RPMI8226 (cell line): ENCODE results near the gene SLC9A9.

Source experiments
- DNase-seq: peaks from one replicate; pipeline ENCODE4 v3.0.0-alpha.2; 2015

Gene SLC9A9

GRCh38 chr3:143484846-143485512 is 363.3 kb downstream of the SLC9A9 start:
- DNase-seq, result no peak

GRCh38 chr3:143483214-143483613 is 365.1 kb downstream of the SLC9A9 start:
- DNase-seq, result no peak

- peak; percentile 51 for DNase-seq
Measured at GRCh38 chr3:143482106-143483088, 365.9 kb downstream of the SLC9A9 start.

GRCh38 chr3:143480344-143480743 is 367.9 kb downstream of the SLC9A9 start:
- no peak for DNase-seq

GRCh38 chr3:143479727-143480126 is 368.5 kb downstream of the SLC9A9 start:
- no peak for DNase-seq

- no peak for DNase-seq
Measured at GRCh38 chr3:143478115-143478693, 370.1 kb downstream of the SLC9A9 start.

GRCh38 chr3:143476965-143477640 is 371.2 kb downstream of the SLC9A9 start:
- DNase-seq, result no peak

- DNase-seq, result no peak
Measured at GRCh38 chr3:143475981-143476380, 372.3 kb downstream of the SLC9A9 start.

GRCh38 chr3:143472731-143473523 is 375.3 kb downstream of the SLC9A9 start:
- DNase-seq, result no peak

- no peak for DNase-seq
Measured at GRCh38 chr3:143471705-143472104, 376.6 kb downstream of the SLC9A9 start.

GRCh38 chr3:143469159-143469558 is 379.1 kb downstream of the SLC9A9 start:
- no peak for DNase-seq

GRCh38 chr3:143465666-143466065 is 382.6 kb downstream of the SLC9A9 start:
- DNase-seq, result no peak

- no peak for DNase-seq
Measured at GRCh38 chr3:143464850-143465249, 383.4 kb downstream of the SLC9A9 start.

- no peak for DNase-seq
Measured at GRCh38 chr3:143455480-143455879, 392.8 kb downstream of the SLC9A9 start.

GRCh38 chr3:143450632-143451031 is 397.6 kb downstream of the SLC9A9 start:
- DNase-seq, result no peak

- DNase-seq, result no peak
Measured at GRCh38 chr3:143447491-143447890, 400.8 kb downstream of the SLC9A9 start.

GRCh38 chr3:143445118-143445517 is 403.1 kb downstream of the SLC9A9 start:
- DNase-seq, result no peak

GRCh38 chr3:143443851-143444331 is 404.4 kb downstream of the SLC9A9 start:
- DNase-seq, result no peak

GRCh38 chr3:143442814-143443447 is 405.3 kb downstream of the SLC9A9 start:
- DNase-seq, result no peak

- no peak for DNase-seq
Measured at GRCh38 chr3:143441516-143442171, 406.6 kb downstream of the SLC9A9 start.

GRCh38 chr3:143439817-143440216 is 408.5 kb downstream of the SLC9A9 start:
- peak; percentile 44 for DNase-seq
